ENCODE results near the gene MRPS18A. TPM values are rescaled to one million over a fixed set of nuclear protein-coding genes. Genes with fewer than 3 reads are reported as not detected.

The MRPS18A gene
- total and polyA plus RNA-seq, 2 donors (not counting 3 experiments of a cell fraction or from before 2014, with no cell fraction given) = 39.8 to 83.8 TPM

- ChIA-PET POLR2A (interaction anchor here (0.8 to 1.2 kb wide), 2 partner anchors 16 to 125 kb away, joined by 4 read pairs; partner anchors contain the start of gene GTPBP2), CTCF (interaction anchor here (0.7 to 2.0 kb wide), 8 partner anchors 8 to 434 kb away, joined by 3 to 11 read pairs (median 5); partner anchors contain the start of gene VEGFA)
- TF ChIP-seq MYC (IDR thresholded peaks at IDR 0.05; ENCODE audit: low read depth, low read length) = no peak
- TF ChIP-seq FOS (IDR thresholded peaks at IDR 0.05; ENCODE audit: borderline replicate concordance, insufficient read depth, low read length) = no peak
- TF ChIP-seq MAX (IDR thresholded peaks at IDR 0.05; ENCODE audit: insufficient read depth, insufficient read length) = no peak
- no peak for TF ChIP-seq POLR2A (IDR thresholded peaks at IDR 0.05; ENCODE audit: low read depth, low read length)
- no peak for TF ChIP-seq EZH2 (IDR thresholded peaks at IDR 0.05; ENCODE audit: borderline replicate concordance, low read depth, low read length, severe bottlenecking)
- no peak for TF ChIP-seq GATA2 (IDR thresholded peaks at IDR 0.05; ENCODE audit: insufficient read depth, insufficient read length, low read depth, low read length)
- no peak for TF ChIP-seq JUN (IDR thresholded peaks at IDR 0.05; ENCODE audit: borderline replicate concordance, insufficient read depth, insufficient read length, low read depth)
- TF ChIP-seq POLR2AphosphoS5 (IDR thresholded peaks at IDR 0.05; ENCODE audit: insufficient read depth, low read depth, low read length) = no peak
- no peak for TF ChIP-seq CTCF (IDR thresholded peaks at IDR 0.05; ENCODE audit: extremely low read depth in 1 of 2, insufficient read depth in 1 of 2, low read depth in 1 of 2, low read length in 2 of 2)
- dilution Hi-C loops (cut with MboI; ENCODE audit: extremely low pct_ligation_motif_present, low sequenced_read_pairs) = no loop called here
- H2AFZ ChIP-seq (ENCODE audit: low read depth, low read length) = peak within 1 kb of the TSS; percentile 99
- peaks cover 7% of the 10 kb centered on the region for H3K4me1 ChIP-seq (ENCODE audit: control insufficient read depth, extremely low read depth, insufficient read depth, low read length)
- FAIRE-seq (peak; percentile 74), DNase-seq (ENCODE audit: low read depth, low spot score) (peak; percentile 48)
- peak within 1 kb of the TSS; percentile 88 for H3K4me2 ChIP-seq (ENCODE audit: insufficient read depth, low read length)
- intact Hi-C loops (cut with micrococcal nuclease) = loop anchor here (1.0 kb wide), 1 partner anchor 9 kb away; no protein-coding TSS in a partner anchor
- peak within 1 kb of the TSS; percentile 50 to 68 (median 51) for H3K4me3 ChIP-seq (replicated peaks in 1 of 3; ENCODE audit: insufficient read depth in 1 of 3, low read depth in 1 of 3, low read length in 3 of 3)
- BruUV-seq (replicated peaks) = no TSS peak
- H4K20me1 ChIP-seq (replicated peaks; ENCODE audit: control insufficient read depth, extremely low read depth, insufficient read depth, low read length) = no peaks in the 10 kb centered on the region
- H3K27ac ChIP-seq (ENCODE audit: insufficient read depth, low read depth, low read length) = no peak within 1 kb of the TSS
- H3K36me3 ChIP-seq (ENCODE audit: control insufficient read depth in 2 of 2, extremely low read depth in 1 of 2, insufficient read depth in 2 of 2, low read length in 2 of 2) = peaks cover 5 to 11% of the 10 kb centered on the region in 2 experiments
- peak within 1 kb of the TSS; percentile 33 for H3K9ac ChIP-seq (replicated peaks; ENCODE audit: extremely low read depth, insufficient read depth, low read length)
- H3K9me3 ChIP-seq (replicated peaks; ENCODE audit: control insufficient read depth, insufficient read depth, low read length) = no peaks in the 10 kb centered on the region
- H3K9me1 ChIP-seq (replicated peaks; ENCODE audit: control insufficient read depth, extremely low read depth, insufficient read depth, low read length) = no peaks in the 10 kb centered on the region
- H3K27me3 ChIP-seq (ENCODE audit: control insufficient read depth in 2 of 2, insufficient read depth in 2 of 2, low read length in 2 of 2) = no peaks in the 10 kb centered on the region
- H3K79me2 ChIP-seq (ENCODE audit: control insufficient read depth, insufficient read depth, low read length) = peaks cover 9% of the 10 kb centered on the region
These were observed 42.5 kb downstream of the MRPS18A start, which contains the start of gene RSPH9 for GRCh38 chr6:43644940-43645612. TSS of gene RSPH9 (plus strand) at chr6:43645036. CDS start at chr6:43645099, 63 bp downstream.
